ENCODE results near the gene PDZRN4. TPM values are rescaled to one million over a fixed set of nuclear protein-coding genes. Genes with fewer than 3 reads are reported as not detected.

PDZRN4 gene
- polyA plus RNA-seq, 1 donor from 2014 or later, result 46.7 TPM

GRCh38 chr12:41520869-41521268 lies 332.7 kb downstream of the PDZRN4 start:
- no peaks in the 10 kb centered on the region for H3F3A ChIP-seq (ENCODE audit: insufficient read depth, low read length, poor library complexity, severe bottlenecking)
- no peak overlapping the region for H3K4me2 ChIP-seq (ENCODE audit: low read length)
- no peaks in the 10 kb centered on the region for H3K9me2 ChIP-seq (ENCODE audit: insufficient read depth, low read length)
- no peaks in the 10 kb centered on the region for H3K27me3 ChIP-seq (ENCODE audit: insufficient read depth, low read depth, low read length)
- TF ChIP-seq SMC3 (conservative IDR thresholded peaks at IDR 0.05; ENCODE audit: poor library complexity) (no peak), EP300 (conservative IDR thresholded peaks at IDR 0.05; ENCODE audit: poor library complexity, severe bottlenecking) (no peak), REST (IDR thresholded peaks at IDR 0.05; ENCODE audit: borderline replicate concordance) (no peak), RAD21 (conservative IDR thresholded peaks at IDR 0.05) (no peak), POLR2AphosphoS5 (IDR thresholded peaks at IDR 0.05) (no peak), MXI1 (conservative IDR thresholded peaks at IDR 0.05; ENCODE audit: poor library complexity, severe bottlenecking) (no peak), TAF1 (IDR thresholded peaks at IDR 0.05; ENCODE audit: low read depth) (no peak), CTCF (IDR thresholded peaks at IDR 0.05; ENCODE audit: poor library complexity, severe bottlenecking) (no peak), EZH2 (IDR thresholded peaks at IDR 0.05; ENCODE audit: borderline replicate concordance, insufficient read depth, low read length, poor library complexity, severe bottlenecking) (no peak)
- H3K36me3 ChIP-seq (ENCODE audit: insufficient read depth, low read length), result no peaks in the 10 kb centered on the region
- no peak overlapping the region for H3K27ac ChIP-seq (ENCODE audit: low read length)
- H4K20me1 ChIP-seq (ENCODE audit: insufficient read depth), result no peaks in the 10 kb centered on the region
- H3K9me3 ChIP-seq (ENCODE audit: low read length), result no peaks in the 10 kb centered on the region
- no peak overlapping the region for H2AFZ ChIP-seq (ENCODE audit: low read depth, low read length)
- H3K4me3 ChIP-seq (ENCODE audit: low read length), result no peak overlapping the region
- H3K79me2 ChIP-seq (replicated peaks; ENCODE audit: insufficient read depth, low read length), result no peaks in the 10 kb centered on the region
- H3K9ac ChIP-seq (ENCODE audit: low read length), result no peak overlapping the region

GRCh38 chr12:41521872-41522379 lies 333.8 kb downstream of the PDZRN4 start:
- Histone ChIP-seq H3K9me2 (ENCODE audit: insufficient read depth, low read length) (no peaks in the 10 kb centered on the region), H4K20me1 (ENCODE audit: insufficient read depth) (no peaks in the 10 kb centered on the region), H3K9me3 (ENCODE audit: low read length) (no peaks in the 10 kb centered on the region), H3K4me3 (ENCODE audit: low read length) (no peak overlapping the region), H3K9ac (ENCODE audit: low read length) (no peak overlapping the region), H3F3A (ENCODE audit: insufficient read depth, low read length, poor library complexity, severe bottlenecking) (no peaks in the 10 kb centered on the region), H3K79me2 (replicated peaks; ENCODE audit: insufficient read depth, low read length) (no peaks in the 10 kb centered on the region), H2AFZ (ENCODE audit: low read depth, low read length) (no peak overlapping the region), H3K4me2 (ENCODE audit: low read length) (no peak overlapping the region), H3K27ac (ENCODE audit: low read length) (no peak overlapping the region), H3K27me3 (ENCODE audit: insufficient read depth, low read depth, low read length) (no peaks in the 10 kb centered on the region), H3K36me3 (ENCODE audit: insufficient read depth, low read length) (no peaks in the 10 kb centered on the region)
- TF ChIP-seq SMC3 (conservative IDR thresholded peaks at IDR 0.05; ENCODE audit: poor library complexity) (no peak), RAD21 (conservative IDR thresholded peaks at IDR 0.05) (no peak), MXI1 (conservative IDR thresholded peaks at IDR 0.05; ENCODE audit: poor library complexity, severe bottlenecking) (no peak), EZH2 (IDR thresholded peaks at IDR 0.05; ENCODE audit: borderline replicate concordance, insufficient read depth, low read length, poor library complexity, severe bottlenecking) (no peak), POLR2AphosphoS5 (IDR thresholded peaks at IDR 0.05) (no peak), CTCF (IDR thresholded peaks at IDR 0.05; ENCODE audit: poor library complexity, severe bottlenecking) (no peak), EP300 (conservative IDR thresholded peaks at IDR 0.05; ENCODE audit: poor library complexity, severe bottlenecking) (no peak), TAF1 (IDR thresholded peaks at IDR 0.05; ENCODE audit: low read depth) (no peak), REST (IDR thresholded peaks at IDR 0.05; ENCODE audit: borderline replicate concordance) (no peak)
